Keratinocyte (primary cell): ENCODE data around the gene RHOU. TPM values are rescaled to one million over a fixed set of nuclear protein-coding genes. Genes with fewer than 3 reads are reported as not detected.

ENCODE experiments used
- DNase-seq: peaks from one replicate; pipeline ENCODE4 v3.0.0-alpha.2; 2011; ENCODE audit warnings: low read depth, missing footprints, low spot score
- FAIRE-seq: peaks from 2 replicates; lab custom pipeline; 2011; peaks lifted over from hg19 to GRCh38; lab: Jason Lieb, UNC
- H2AFZ ChIP-seq: 2 replicates; pipeline ENCODE4 v1.6.0; 2012; ENCODE audit warnings: low read length, control low read depth, inconsistent platforms; ENCODE audit not compliant: control insufficient read depth
- H3K27ac ChIP-seq: 2 replicates; pipeline ENCODE4 v1.5.1; 2011; ENCODE audit warnings: low read length; ENCODE audit not compliant: control insufficient read depth, insufficient read depth
- H3K27me3 ChIP-seq: 3 replicates; pipeline ENCODE4 v1.6.0; 2011; ENCODE audit warnings: low read length; ENCODE audit not compliant: control insufficient read depth, insufficient read depth; ENCODE audit errors: extremely low read depth
- H3K36me3 ChIP-seq, 2 experiments: 2 replicates in 1 of 2; 3 replicates in 1 of 2; pipeline ENCODE4 v1.5.1; 2011; ENCODE audit warnings: low read length in 2 of 2, mild to moderate bottlenecking in 1 of 2; ENCODE audit not compliant: control insufficient read depth in 2 of 2, insufficient read depth in 2 of 2; ENCODE audit errors: extremely low read depth in 1 of 2
- H3K4me1 ChIP-seq: 3 replicates; pipeline ENCODE4 v1.5.1; 2011; ENCODE audit warnings: low read length; ENCODE audit not compliant: control insufficient read depth, insufficient read depth; ENCODE audit errors: extremely low read depth
- H3K4me2 ChIP-seq: 3 replicates; pipeline ENCODE4 v1.6.0; 2011; ENCODE audit warnings: low read depth, low read length; ENCODE audit not compliant: control insufficient read depth, insufficient read depth; ENCODE audit errors: extremely low read depth
- H3K4me3 ChIP-seq, 3 experiments: fragments of 200-600 bp in 1 of 3; sonication (generic) in 1 of 3; 2 replicates in 2 of 3; 3 replicates in 1 of 3; pipeline ENCODE4 v1.5.1; 2011 to 2016; ENCODE audit warnings: low read length in 3 of 3, mild to moderate bottlenecking in 3 of 3, control low read depth in 2 of 3, inconsistent platforms in 1 of 3, low read depth in 1 of 3, mixed read lengths in 1 of 3, mixed run types in 1 of 3, moderate library complexity in 1 of 3; ENCODE audit not compliant: control insufficient read depth in 2 of 3, insufficient read depth in 2 of 3; ENCODE audit errors: extremely low read depth in 1 of 3
- H3K79me2 ChIP-seq: 2 replicates; pipeline ENCODE4 v1.6.0; 2012; ENCODE audit warnings: low read length; ENCODE audit not compliant: control insufficient read depth, insufficient read depth
- H3K9ac ChIP-seq: 3 replicates; pipeline ENCODE4 v1.6.0; 2011; ENCODE audit warnings: low read length; ENCODE audit not compliant: control insufficient read depth, insufficient read depth; ENCODE audit errors: extremely low read depth
- H3K9me1 ChIP-seq: 3 replicates; pipeline ENCODE4 v1.6.0; 2011; ENCODE audit warnings: low read length; ENCODE audit not compliant: control insufficient read depth, insufficient read depth; ENCODE audit errors: extremely low read depth
- H3K9me3 ChIP-seq: 2 replicates; pipeline ENCODE4 v1.5.1; 2012; ENCODE audit warnings: low read depth, low read length; ENCODE audit not compliant: control insufficient read depth
- H4K20me1 ChIP-seq: 3 replicates; pipeline ENCODE4 v1.6.0; 2011; ENCODE audit warnings: low read length; ENCODE audit not compliant: control insufficient read depth, insufficient read depth; ENCODE audit errors: extremely low read depth
- EZH2 ChIP-seq: IDR thresholded peaks from one replicate; pipeline ENCODE4 v1.6.1; 2012; ENCODE audit warnings: inconsistent platforms, mild to moderate bottlenecking, low read length, moderate library complexity
- dilution Hi-C: fragments of 300-500 bp; cut with MboI; formaldehyde crosslinking; loops from one replicate; pipeline ENCODE4 v1.7.0; 2020; ENCODE audit warnings: low sequenced_read_pairs; ENCODE audit not compliant: extremely low pct_ligation_motif_present
- polyA plus RNA-seq, 5 experiments: library from polyadenylated mRNA; depleted of rRNA in 3 of 5; stranded (reverse) in 3 of 5; stranded (forward) in 1 of 5; unstranded in 1 of 5; fragments of >200 nt; gene quantifications; 1 replicate in 1 of 5; 2 replicates in 3 of 5; 3 replicates in 1 of 5; pipeline versions ENCODE4 v1.2.1 to v1.2.3, GENCODE V29; 2011 to 2012; ENCODE audit warnings: missing spikeins in 2 of 5, low read depth in 1 of 5, low replicate concordance in 1 of 5
- TF ChIP-seq, protein P1 (sequence below), 3 experiments: IDR thresholded peaks in 1 of 3; conservative IDR thresholded peaks in 1 of 3; optimal IDR thresholded peaks in 1 of 3; 2 replicates in 2 of 3; 3 replicates in 1 of 3; pipeline versions ENCODE3 to v1.5.1; 2011; ENCODE audit warnings: low read length in 3 of 3, mild to moderate bottlenecking in 3 of 3, moderate library complexity in 2 of 3, control low read depth in 1 of 3, inconsistent platforms in 1 of 3; ENCODE audit not compliant: insufficient read depth in 2 of 3; ENCODE audit errors: extremely low read depth in 1 of 3

Gene RHOU
- polyA plus RNA-seq, 1 donor (not counting 4 experiments of a cell fraction or from before 2014, with no cell fraction given), result 0.29 TPM

DNA sequence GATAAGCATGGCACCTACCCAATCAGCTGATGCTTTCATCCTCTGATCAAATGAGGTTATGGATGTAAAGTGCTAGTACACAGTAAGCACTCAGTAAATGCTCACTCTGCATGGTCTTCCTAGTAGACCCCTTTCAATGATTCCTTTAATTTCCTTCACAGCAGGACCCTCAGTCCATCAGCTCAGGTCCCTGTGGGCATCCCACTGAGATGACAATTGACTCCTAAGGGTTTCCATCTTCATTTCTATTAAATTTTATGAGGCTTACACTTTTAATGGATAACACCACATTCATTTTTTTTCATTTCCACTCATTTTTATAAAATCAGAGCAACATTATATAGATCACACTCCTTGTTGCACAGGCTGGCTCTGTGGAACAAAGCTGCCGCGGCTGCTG is 12.8 kb downstream of the RHOU start:
- no peak for DNase-seq

DNA sequence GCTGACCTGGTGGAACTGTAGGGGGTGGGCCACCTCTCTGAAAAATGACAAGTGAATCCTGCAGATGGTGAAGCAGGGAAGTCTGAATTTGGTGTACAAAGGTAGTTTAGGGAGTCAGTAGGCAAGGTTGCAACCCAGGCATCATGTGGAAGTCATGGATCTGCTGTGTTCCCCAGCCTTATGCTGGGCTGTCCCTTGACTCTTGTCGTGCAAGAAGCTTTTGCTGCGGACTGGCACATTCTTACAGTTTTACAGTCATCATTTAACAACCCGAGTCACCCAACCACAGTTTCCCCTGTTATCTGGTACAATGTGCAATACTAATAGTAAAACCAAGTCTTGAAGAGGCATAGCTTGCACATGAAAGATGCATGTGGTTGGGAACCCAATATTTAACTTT is 13.2 kb downstream of the RHOU start:
- Histone ChIP-seq H3K9me3 (no peaks in the 10 kb centered on the region), H3K36me3 (no peaks in the 10 kb centered on the region), H3K4me3 (no peak overlapping the region), H3K27ac (no peak overlapping the region), H3K4me2 (no peak overlapping the region), H2AFZ (no peak overlapping the region), H3K27me3 (peaks cover 26% of the 10 kb centered on the region), H3K9ac (no peak overlapping the region), H3K4me1 (no peaks in the 10 kb centered on the region), H3K79me2 (no peaks in the 10 kb centered on the region), H3K9me1 (no peaks in the 10 kb centered on the region), H4K20me1 (no peaks in the 10 kb centered on the region)
- no peak for TF ChIP-seq EZH2
- TF ChIP-seq, protein P1, sequence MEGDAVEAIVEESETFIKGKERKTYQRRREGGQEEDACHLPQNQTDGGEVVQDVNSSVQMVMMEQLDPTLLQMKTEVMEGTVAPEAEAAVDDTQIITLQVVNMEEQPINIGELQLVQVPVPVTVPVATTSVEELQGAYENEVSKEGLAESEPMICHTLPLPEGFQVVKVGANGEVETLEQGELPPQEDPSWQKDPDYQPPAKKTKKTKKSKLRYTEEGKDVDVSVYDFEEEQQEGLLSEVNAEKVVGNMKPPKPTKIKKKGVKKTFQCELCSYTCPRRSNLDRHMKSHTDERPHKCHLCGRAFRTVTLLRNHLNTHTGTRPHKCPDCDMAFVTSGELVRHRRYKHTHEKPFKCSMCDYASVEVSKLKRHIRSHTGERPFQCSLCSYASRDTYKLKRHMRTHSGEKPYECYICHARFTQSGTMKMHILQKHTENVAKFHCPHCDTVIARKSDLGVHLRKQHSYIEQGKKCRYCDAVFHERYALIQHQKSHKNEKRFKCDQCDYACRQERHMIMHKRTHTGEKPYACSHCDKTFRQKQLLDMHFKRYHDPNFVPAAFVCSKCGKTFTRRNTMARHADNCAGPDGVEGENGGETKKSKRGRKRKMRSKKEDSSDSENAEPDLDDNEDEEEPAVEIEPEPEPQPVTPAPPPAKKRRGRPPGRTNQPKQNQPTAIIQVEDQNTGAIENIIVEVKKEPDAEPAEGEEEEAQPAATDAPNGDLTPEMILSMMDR (optimal IDR thresholded peaks at IDR 0.05 in 1 of 3, IDR thresholded peaks at IDR 0.05 in 1 of 3, conservative IDR thresholded peaks at IDR 0.05 in 1 of 3; ENCODE audit: extremely low read depth in 1 of 3, insufficient read depth in 2 of 3, low read length in 3 of 3), result no peak
- FAIRE-seq (no peak), DNase-seq (no peak)
- dilution Hi-C loops, result no loop called here

More for the DNA sequence above, 12.8 kb downstream of the RHOU start:
- Histone ChIP-seq H3K4me2 (no peak overlapping the region), H2AFZ (no peak overlapping the region), H3K9me3 (no peaks in the 10 kb centered on the region), H3K36me3 (no peaks in the 10 kb centered on the region), H3K4me3 (no peak overlapping the region), H4K20me1 (no peaks in the 10 kb centered on the region), H3K4me1 (no peaks in the 10 kb centered on the region), H3K9me1 (no peaks in the 10 kb centered on the region), H3K27ac (no peak overlapping the region), H3K9ac (no peak overlapping the region), H3K79me2 (no peaks in the 10 kb centered on the region), H3K27me3 (peaks cover 26% of the 10 kb centered on the region)
- FAIRE-seq, result no peak
- TF ChIP-seq EZH2, result no peak
- TF ChIP-seq, protein P1 (optimal IDR thresholded peaks at IDR 0.05 in 1 of 3, IDR thresholded peaks at IDR 0.05 in 1 of 3, conservative IDR thresholded peaks at IDR 0.05 in 1 of 3; ENCODE audit: extremely low read depth in 1 of 3, insufficient read depth in 2 of 3, low read length in 3 of 3), result no peak
- dilution Hi-C loops, result no loop called here
